HepG2 (cell line): ENCODE data around the gene FAM89B. TPM values are rescaled to one million over a fixed set of nuclear protein-coding genes. Genes with fewer than 3 reads are reported as not detected.
A peak's percentile ranks its signal among the peaks of the same experiment; 100 is the strongest.

ENCODE experiments used
- AHR ChIP-seq: IDR thresholded peaks from 2 replicates; pipeline ENCODE4 v1.6.1; 2018; ENCODE audit warnings: missing genetic modification reagents, missing compliant biosample characterization
- CREM ChIP-seq, 2 experiments: sonication (generic) in 1 of 2; formaldehyde crosslinking in 1 of 2; IDR thresholded peaks; 2 replicates each; pipeline versions ENCODE4 v1.4.0 to v1.6.1; 2016 to 2020; ENCODE audit warnings: antibody characterized with exemption in 1 of 2, mild to moderate bottlenecking in 1 of 2, missing genetic modification reagents in 1 of 2
- ELF1 ChIP-seq: sonication (generic); formaldehyde crosslinking; IDR thresholded peaks from 2 replicates; pipeline ENCODE4 v1.4.0; 2020; ENCODE audit warnings: missing genetic modification reagents
- FIP1L1 ChIP-seq: fragments of 200-400 bp; formaldehyde crosslinking; IDR thresholded peaks from 2 replicates; pipeline ENCODE4 v1.6.1; 2018; ENCODE audit warnings: low read depth, mild to moderate bottlenecking, low read length, moderate library complexity, borderline replicate concordance; ENCODE audit not compliant: insufficient read depth
- KAT8 ChIP-seq: IDR thresholded peaks from 2 replicates; pipeline ENCODE4 v1.6.1; 2016; ENCODE audit warnings: missing genetic modification reagents, missing compliant biosample characterization
- PHF21A ChIP-seq: sonication (generic); formaldehyde crosslinking; IDR thresholded peaks from 2 replicates; pipeline ENCODE4 v1.5.0; 2020; ENCODE audit warnings: mild to moderate bottlenecking, missing genetic modification reagents
- RARA ChIP-seq: IDR thresholded peaks from 2 replicates; pipeline ENCODE4 v1.6.1; 2016; ENCODE audit warnings: missing genetic modification reagents, missing compliant biosample characterization
- SP5 ChIP-seq: IDR thresholded peaks from 2 replicates; pipeline ENCODE4 v1.6.1; 2016; ENCODE audit warnings: low read depth, borderline replicate concordance
- SRF ChIP-seq: IDR thresholded peaks from 2 replicates; pipeline ENCODE4 v1.6.1; 2011; ENCODE audit warnings: mild to moderate bottlenecking, low read depth, low read length, moderate library complexity
- ZBTB39 ChIP-seq: sonication (generic); formaldehyde crosslinking; IDR thresholded peaks from 2 replicates; pipeline ENCODE4 v1.5.0; 2020; ENCODE audit warnings: missing genetic modification reagents
- ZC3H13 ChIP-seq: sonication (generic); formaldehyde crosslinking; IDR thresholded peaks from 2 replicates; pipeline ENCODE4 v1.8.1; 2023; ENCODE audit warnings: mild to moderate bottlenecking, missing genetic modification reagents, moderate library complexity
- ZNF510 ChIP-seq: sonication (generic); formaldehyde crosslinking; IDR thresholded peaks from 2 replicates; pipeline ENCODE4 v1.4.0; 2020; ENCODE audit warnings: low read depth, mild to moderate bottlenecking, missing genetic modification reagents
- ZNF512B ChIP-seq: sonication (generic); formaldehyde crosslinking; IDR thresholded peaks from 2 replicates; pipeline ENCODE4 v1.5.1; 2020; ENCODE audit warnings: missing genetic modification reagents, mild to moderate bottlenecking, borderline replicate concordance
- ZNF558 ChIP-seq: sonication (generic); formaldehyde crosslinking; IDR thresholded peaks from 2 replicates; pipeline ENCODE4 v1.9.0; 2022; ENCODE audit warnings: mild to moderate bottlenecking, missing genetic modification reagents, borderline replicate concordance
- ZNF570 ChIP-seq: sonication (generic); formaldehyde crosslinking; IDR thresholded peaks from 2 replicates; pipeline ENCODE4 v1.4.0; 2020; ENCODE audit warnings: mild to moderate bottlenecking, missing genetic modification reagents, borderline replicate concordance
- ZNF605 ChIP-seq: sonication (generic); formaldehyde crosslinking; IDR thresholded peaks from 2 replicates; pipeline ENCODE4 v1.8.0; 2022; ENCODE audit warnings: mild to moderate bottlenecking, missing genetic modification reagents
- ZNF644 ChIP-seq: IDR thresholded peaks from 2 replicates; pipeline ENCODE4 v1.6.1; 2016; ENCODE audit warnings: low read depth
- ZNF776 ChIP-seq: sonication (generic); formaldehyde crosslinking; IDR thresholded peaks from 2 replicates; pipeline ENCODE4 v1.4.0; 2020; ENCODE audit warnings: mild to moderate bottlenecking, missing genetic modification reagents
- ZNF790 ChIP-seq: sonication (generic); formaldehyde crosslinking; IDR thresholded peaks from 2 replicates; pipeline ENCODE4 v1.8.0; 2022; ENCODE audit warnings: missing genetic modification reagents, mild to moderate bottlenecking, borderline replicate concordance
- ZNF878 ChIP-seq: sonication (generic); formaldehyde crosslinking; IDR thresholded peaks from 2 replicates; pipeline ENCODE4 v1.8.1; 2023; ENCODE audit warnings: mild to moderate bottlenecking, missing genetic modification reagents, moderate library complexity
- ZNF883 ChIP-seq: sonication (generic); formaldehyde crosslinking; IDR thresholded peaks from 2 replicates; pipeline ENCODE4 v1.5.1; 2020; ENCODE audit warnings: mild to moderate bottlenecking, missing genetic modification reagents; ENCODE audit errors: not compliant biosample characterization
- ZSCAN12 ChIP-seq: sonication (generic); formaldehyde crosslinking; IDR thresholded peaks from 2 replicates; pipeline ENCODE4 v1.9.0; 2021; ENCODE audit warnings: mild to moderate bottlenecking, missing genetic modification reagents
- polyA plus RNA-seq, 8 experiments: library from polyadenylated mRNA; depleted of rRNA in 3 of 8; stranded (reverse) in 7 of 8; unstranded in 1 of 8; fragments of >200 nt; fragmentation: Illumina TruSeq in 4 of 8; extraction: Trizol in 4 of 8; gene quantifications; 2 replicates each; pipeline versions ENCODE4 v1.2.1 to v1.2.3, GENCODE V29; 2011 to 2016; ENCODE audit warnings: low read depth in 4 of 8, missing spikeins in 1 of 8, mixed read lengths in 1 of 8; ENCODE audit not compliant: insufficient read depth in 1 of 8
- total RNA-seq, 5 experiments: library from RNA; depleted of rRNA; stranded (reverse); fragments of >200 nt; fragmentation: Illumina TruSeq; extraction: Trizol; gene quantifications; 2 replicates each; pipeline ENCODE4 v1.2.3, GENCODE V29; 2016; ENCODE audit warnings: low read depth in 1 of 5
- TF ChIP-seq, protein P1 (sequence below): sonication (generic); formaldehyde crosslinking; IDR thresholded peaks from 2 replicates; pipeline ENCODE4 v1.5.1; 2020; ENCODE audit warnings: mild to moderate bottlenecking, moderate library complexity, missing genetic modification reagents

FAM89B gene
- total and polyA plus RNA-seq, 2 of the 13 experiments (the other 11 are each of a cell fraction or from before 2014, with no cell fraction given), result 5.7 to 8.0 TPM

DNA sequence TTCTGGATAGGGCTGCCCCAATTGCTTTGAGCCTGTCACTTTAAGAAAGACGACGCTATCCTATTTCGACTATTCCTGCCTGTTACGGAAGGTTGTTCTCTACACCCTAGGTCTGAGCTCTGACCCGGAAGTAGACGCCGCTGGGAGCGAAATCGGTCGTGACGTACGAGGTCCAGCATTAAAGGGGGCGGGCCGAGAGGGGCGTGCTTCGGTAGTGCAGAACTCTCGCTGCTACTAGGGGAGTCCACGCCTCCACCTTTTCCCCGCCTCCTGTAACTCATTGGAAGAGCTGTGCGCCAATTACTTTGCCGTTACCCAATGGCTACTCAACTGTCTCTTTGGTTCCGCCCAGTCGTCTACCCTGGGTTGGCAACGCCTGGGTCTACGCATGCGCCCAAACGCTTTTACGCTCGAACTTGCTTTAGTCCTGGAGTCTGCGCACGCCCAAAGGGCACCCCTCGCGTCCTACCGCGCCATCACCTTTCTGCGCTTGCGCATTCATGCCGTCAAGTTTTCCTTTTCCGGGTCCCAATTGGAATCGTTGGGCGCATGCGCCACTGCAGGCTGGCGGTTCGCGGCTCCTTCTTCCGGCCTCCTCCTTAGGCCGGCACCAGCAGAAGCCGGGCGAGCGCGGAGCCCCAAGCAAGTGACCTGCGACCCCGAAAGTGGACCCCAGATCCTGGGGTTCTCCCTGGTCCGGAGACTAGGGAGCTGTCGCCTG is 43.1 kb downstream of the FAM89B start, which contains the start of gene PCNX3 (continued):
- TF ChIP-seq ZBTB39 (CRISPR knock-in tag) (no peak), ZNF776 (no peak), ZNF790 (CRISPR knock-in tag) (no peak), ZNF512B (no peak), ZNF644 (CRISPR knock-in tag) (no peak), CREM (IDR thresholded peaks at IDR 0.05) (peak; percentile 97), CREM (CRISPR knock-in tag; IDR thresholded peaks at IDR 0.05) (no peak), ZNF510 (no peak), SP5 (peak; percentile 63), KAT8 (peak; percentile 94), ELF1 (CRISPR knock-in tag) (peak; percentile 88), ZSCAN12 (CRISPR knock-in tag) (no peak), FIP1L1 (no peak), PHF21A (CRISPR knock-in tag) (peak; percentile 83; the same call in 1 of the 2 replicates), ZNF605 (CRISPR knock-in tag) (peak; percentile 67; the same call in 1 of the 2 replicates), SRF (peak; percentile 96), RARA (CRISPR knock-in tag) (no peak), ZNF558 (no peak), ZNF883 (CRISPR knock-in tag) (no peak), AHR (no peak), ZC3H13 (peak; percentile 76; the same call in 1 of the 2 replicates), ZNF878 (CRISPR knock-in tag) (0 out of 2 replicates have a peak, but pooled peaks have one; percentile 21), ZNF570 (CRISPR knock-in tag) (no peak)
- TF ChIP-seq, protein P1, sequence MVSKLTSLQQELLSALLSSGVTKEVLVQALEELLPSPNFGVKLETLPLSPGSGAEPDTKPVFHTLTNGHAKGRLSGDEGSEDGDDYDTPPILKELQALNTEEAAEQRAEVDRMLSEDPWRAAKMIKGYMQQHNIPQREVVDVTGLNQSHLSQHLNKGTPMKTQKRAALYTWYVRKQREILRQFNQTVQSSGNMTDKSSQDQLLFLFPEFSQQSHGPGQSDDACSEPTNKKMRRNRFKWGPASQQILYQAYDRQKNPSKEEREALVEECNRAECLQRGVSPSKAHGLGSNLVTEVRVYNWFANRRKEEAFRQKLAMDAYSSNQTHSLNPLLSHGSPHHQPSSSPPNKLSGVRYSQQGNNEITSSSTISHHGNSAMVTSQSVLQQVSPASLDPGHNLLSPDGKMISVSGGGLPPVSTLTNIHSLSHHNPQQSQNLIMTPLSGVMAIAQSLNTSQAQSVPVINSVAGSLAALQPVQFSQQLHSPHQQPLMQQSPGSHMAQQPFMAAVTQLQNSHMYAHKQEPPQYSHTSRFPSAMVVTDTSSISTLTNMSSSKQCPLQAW (CRISPR knock-in tag), result peak; percentile 14; the same call in 1 of the 2 replicates
